OCI-LY1 (cell line): Measurements from ENCODE around the gene LRTM2.

Experiments
- H2AFZ ChIP-seq: fragments of 200-600 bp; sonication (generic), shearing (Covaris generic); 2 replicates; pipeline ENCODE4 v1.6.0; 2014; ENCODE audit warnings: antibody characterized with exemption, mild to moderate bottlenecking, low read length
- H3F3A ChIP-seq: fragments of 200-600 bp; sonication (generic), shearing (Covaris generic); 2 replicates; pipeline ENCODE4 v1.6.0; 2014; ENCODE audit warnings: mild to moderate bottlenecking, antibody characterized with exemption, low read length, moderate library complexity; ENCODE audit not compliant: insufficient read depth
- H3K27ac ChIP-seq: fragments of 200-600 bp; sonication (generic); 2 replicates; pipeline ENCODE4 v1.5.1; 2014; ENCODE audit warnings: low read length, mixed run types, mild to moderate bottlenecking, low read depth; ENCODE audit not compliant: poor library complexity, severe bottlenecking
- H3K27me3 ChIP-seq: fragments of 200-600 bp; sonication (generic); 2 replicates; pipeline ENCODE4 v1.6.0; 2014; ENCODE audit warnings: antibody characterized with exemption, mild to moderate bottlenecking, low read length, moderate library complexity; ENCODE audit not compliant: insufficient read depth
- H3K36me3 ChIP-seq: fragments of 200-600 bp; sonication (generic); 2 replicates; pipeline ENCODE4 v1.6.1; 2014; ENCODE audit warnings: mild to moderate bottlenecking, antibody characterized with exemption, low read length, moderate library complexity, mixed read lengths; ENCODE audit not compliant: insufficient read depth
- H3K4me1 ChIP-seq: fragments of 200-600 bp; sonication (generic); 2 replicates; pipeline ENCODE4 v1.5.1; 2014; ENCODE audit warnings: mild to moderate bottlenecking, low read length, moderate library complexity; ENCODE audit not compliant: insufficient read depth, severe bottlenecking
- H3K4me2 ChIP-seq: fragments of 200-600 bp; sonication (generic), shearing (Covaris generic); 2 replicates; pipeline ENCODE4 v1.6.1; 2014; ENCODE audit warnings: low read length
- H3K4me3 ChIP-seq: fragments of 200-600 bp; sonication (generic); 2 replicates; pipeline ENCODE4 v1.5.1; 2014; ENCODE audit warnings: low read length, low read depth, mild to moderate bottlenecking, mixed read lengths; ENCODE audit not compliant: poor library complexity, severe bottlenecking
- H3K79me2 ChIP-seq: fragments of 200-600 bp; shearing (Covaris generic); 2 replicates; pipeline ENCODE4 v1.6.1; 2016; ENCODE audit warnings: mixed run types, low read length, mixed read lengths; ENCODE audit not compliant: insufficient read depth
- H3K9ac ChIP-seq: fragments of 200-600 bp; sonication (generic), shearing (Covaris generic); 2 replicates; pipeline ENCODE4 v1.6.1; 2014; ENCODE audit warnings: mild to moderate bottlenecking, low read length, mixed read lengths
- H3K9me2 ChIP-seq: fragments of 200-600 bp; sonication (generic), shearing (Covaris generic); 2 replicates; pipeline ENCODE4 v1.6.1; 2014; ENCODE audit warnings: low read depth, mild to moderate bottlenecking, low read length, mixed read lengths
- H3K9me3 ChIP-seq: fragments of 200-600 bp; shearing (Covaris generic); 2 replicates; pipeline ENCODE4 v1.6.1; 2014; ENCODE audit warnings: low read length, mixed read lengths
- H4K20me1 ChIP-seq: fragments of 200-600 bp; sonication (generic), shearing (Covaris generic); 2 replicates; pipeline ENCODE4 v1.6.0; 2016; ENCODE audit warnings: mild to moderate bottlenecking, low read length; ENCODE audit not compliant: insufficient read depth
- CTCF ChIP-seq: fragments of 200-600 bp; sonication (generic), shearing (Covaris generic); IDR thresholded peaks from 2 replicates; pipeline ENCODE4 v1.5.1; 2017; ENCODE audit warnings: mild to moderate bottlenecking, antibody characterized with exemption, low read length, moderate library complexity, mixed read lengths
- EZH2 ChIP-seq: fragments of 200-600 bp; sonication (generic), shearing (Covaris generic); IDR thresholded peaks from 2 replicates; pipeline ENCODE4 v1.8.0; 2017; ENCODE audit warnings: borderline replicate concordance, mixed run types, mild to moderate bottlenecking, antibody characterized with exemption, low read length, moderate library complexity, mixed read lengths

Gene LRTM2

GRCh38 chr12:1878695-1879094 is 58.3 kb downstream of the LRTM2 start:
- H3K79me2 ChIP-seq = no peaks in the 10 kb centered on the region
- no peaks in the 10 kb centered on the region for H3F3A ChIP-seq
- H3K4me1 ChIP-seq = no peaks in the 10 kb centered on the region
- H3K27ac ChIP-seq = no peak overlapping the region
- 0 out of 2 replicates have a peak, but pooled peaks cover 9% of the 10 kb centered on the region for H3K27me3 ChIP-seq
- H3K36me3 ChIP-seq = no peaks in the 10 kb centered on the region
- H3K4me3 ChIP-seq = no peak overlapping the region
- TF ChIP-seq CTCF (no peak), EZH2 (no peak)
- H3K9me3 ChIP-seq = no peaks in the 10 kb centered on the region
- H3K9ac ChIP-seq = no peak overlapping the region
- H4K20me1 ChIP-seq = no peaks in the 10 kb centered on the region
- H3K9me2 ChIP-seq = no peaks in the 10 kb centered on the region
- H3K4me2 ChIP-seq = no peak overlapping the region
- no peak overlapping the region for H2AFZ ChIP-seq

GRCh38 chr12:1879633-1880032 is 59.3 kb downstream of the LRTM2 start:
- Histone ChIP-seq H3K9ac (no peak overlapping the region), H3K27me3 (0 out of 2 replicates have a peak, but pooled peaks cover 9% of the 10 kb centered on the region), H2AFZ (no peak overlapping the region)

GRCh38 chr12:1880153-1880845 is 59.9 kb downstream of the LRTM2 start:
- no peak for TF ChIP-seq CTCF
- TF ChIP-seq EZH2 = no peak
- Histone ChIP-seq H3K79me2 (no peaks in the 10 kb centered on the region), H3K9ac (no peak overlapping the region), H3K4me3 (no peak overlapping the region), H3K27ac (no peak overlapping the region), H3K36me3 (no peaks in the 10 kb centered on the region), H3F3A (no peaks in the 10 kb centered on the region), H3K27me3 (0 out of 2 replicates have a peak, but pooled peaks cover 9% of the 10 kb centered on the region), H2AFZ (no peak overlapping the region), H4K20me1 (no peaks in the 10 kb centered on the region), H3K4me2 (no peak overlapping the region), H3K4me1 (no peaks in the 10 kb centered on the region), H3K9me2 (no peaks in the 10 kb centered on the region), H3K9me3 (no peaks in the 10 kb centered on the region)

More at GRCh38 chr12:1879633-1880032, 59.3 kb downstream of the LRTM2 start:
- no peaks in the 10 kb centered on the region for H3K36me3 ChIP-seq
- H3F3A ChIP-seq = no peaks in the 10 kb centered on the region
- H4K20me1 ChIP-seq = no peaks in the 10 kb centered on the region
- H3K27ac ChIP-seq = no peak overlapping the region
- no peaks in the 10 kb centered on the region for H3K9me2 ChIP-seq
- no peaks in the 10 kb centered on the region for H3K79me2 ChIP-seq
- H3K4me2 ChIP-seq = no peak overlapping the region
- TF ChIP-seq EZH2 (no peak), CTCF (no peak)
- no peaks in the 10 kb centered on the region for H3K4me1 ChIP-seq
- no peak overlapping the region for H3K4me3 ChIP-seq
- H3K9me3 ChIP-seq = no peaks in the 10 kb centered on the region
